ENCODE data around the gene THEMIS. TPM values are rescaled to one million over a fixed set of nuclear protein-coding genes. Genes with fewer than 3 reads are reported as not detected.

THEMIS gene
- total and polyA plus RNA-seq, 2 experiments from 2014 or later: 0.05 to 0.11 TPM

DNA sequence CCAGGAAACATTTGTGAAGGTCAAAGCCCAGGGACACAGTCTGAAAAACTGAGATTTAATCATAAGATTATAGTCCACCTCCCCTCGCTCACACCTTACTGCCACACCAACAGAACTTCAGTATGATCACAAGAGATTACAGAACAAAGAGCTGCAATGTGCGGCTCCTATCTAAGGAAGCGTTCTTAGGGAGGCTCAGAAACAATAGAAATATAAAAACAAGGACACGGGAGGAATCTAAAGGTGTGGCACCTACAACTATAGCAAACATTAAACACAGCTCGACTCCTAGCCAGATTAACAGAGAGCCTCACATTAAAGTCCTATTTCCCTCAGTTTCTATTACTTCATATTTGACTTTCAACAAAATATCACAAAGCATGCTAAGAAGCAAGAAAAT is 40.4 kb upstream of the THEMIS start:
- no peaks in the 10 kb centered on the region for H3K36me3 ChIP-seq (ENCODE audit: low read depth)
- no peak overlapping the region for H3K4me2 ChIP-seq (ENCODE audit: unreplicated experiment)
- H3K9ac ChIP-seq: no peak overlapping the region
- H3K9me2 ChIP-seq (ENCODE audit: insufficient read depth): no peaks in the 10 kb centered on the region
- no peak overlapping the region for H2AFZ ChIP-seq
- H3K27me3 ChIP-seq (replicated peaks; ENCODE audit: insufficient read depth): no peaks in the 10 kb centered on the region
- no peak overlapping the region for H3K27ac ChIP-seq
- no peaks in the 10 kb centered on the region for H3F3A ChIP-seq (ENCODE audit: insufficient read depth)
- H3K9me3 ChIP-seq (ENCODE audit: low read depth): no peaks in the 10 kb centered on the region
- TF ChIP-seq EZH2phosphoT487 (IDR thresholded peaks at IDR 0.05; ENCODE audit: insufficient read depth, low read depth) (no peak), EZH2 (IDR thresholded peaks at IDR 0.05; ENCODE audit: insufficient read depth, poor library complexity, severe bottlenecking) (no peak)
- no peaks in the 10 kb centered on the region for H4K20me1 ChIP-seq (ENCODE audit: insufficient read depth)
- DNase-seq: no peak
- 94 to 95% methylated on average over 5 of the region's 5 CpGs for whole genome bisulfite sequencing, 2 experiments (ENCODE audit: low coverage in 1 of 2, low lambda C conversion rate in 2 of 2, missing lambda C conversion rate in 2 of 2)
- peaks cover 18% of the 10 kb centered on the region for H3K4me1 ChIP-seq (ENCODE audit: insufficient read depth)
- in situ Hi-C loops (cut with MboI): no loop called here
- H3K79me2 ChIP-seq (ENCODE audit: insufficient read depth): no peaks in the 10 kb centered on the region
- H3K4me3 ChIP-seq: no peak overlapping the region

DNA sequence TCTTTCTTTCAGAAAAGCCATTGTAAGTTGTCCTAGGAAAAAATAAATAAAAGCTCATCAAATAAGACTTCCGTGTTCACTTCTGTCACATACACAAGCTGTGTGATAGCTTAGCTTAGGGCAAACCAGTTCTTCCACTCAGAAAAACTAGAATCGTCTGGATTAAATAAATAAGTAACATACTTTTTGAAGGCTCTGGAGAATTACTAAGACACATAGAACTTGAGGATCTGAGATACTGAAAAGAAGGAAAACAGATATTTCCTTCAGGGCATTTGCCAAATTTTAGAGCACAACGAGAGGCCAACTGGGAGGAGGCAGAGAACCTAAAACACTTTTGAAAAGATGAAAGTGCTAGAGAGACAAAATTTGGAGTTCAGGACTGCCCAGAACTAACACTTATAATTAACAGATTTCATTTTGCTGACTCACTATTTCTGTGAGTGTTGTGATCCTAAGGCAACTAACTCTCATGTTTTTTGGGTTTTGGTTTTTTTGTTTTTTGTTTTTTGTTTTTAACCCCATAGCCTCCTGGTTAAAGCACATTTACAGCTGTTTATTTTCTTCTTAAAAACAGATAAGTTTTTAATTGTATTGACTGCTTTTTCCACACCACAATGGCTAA is 38.7 kb upstream of the THEMIS start:
- Histone ChIP-seq H3K9me3 (ENCODE audit: low read depth) (no peaks in the 10 kb centered on the region), H3K27ac (peak overlapping the region; percentile 80), H3K9ac (peak overlapping the region; percentile 67), H3F3A (ENCODE audit: insufficient read depth) (no peaks in the 10 kb centered on the region), H3K27me3 (replicated peaks; ENCODE audit: insufficient read depth) (no peaks in the 10 kb centered on the region), H4K20me1 (ENCODE audit: insufficient read depth) (no peaks in the 10 kb centered on the region), H3K4me1 (ENCODE audit: insufficient read depth) (peaks cover 18% of the 10 kb centered on the region), H2AFZ (peak overlapping the region; percentile 87), H3K36me3 (ENCODE audit: low read depth) (no peaks in the 10 kb centered on the region), H3K4me2 (ENCODE audit: unreplicated experiment) (peak overlapping the region; percentile 57), H3K9me2 (ENCODE audit: insufficient read depth) (no peaks in the 10 kb centered on the region), H3K79me2 (ENCODE audit: insufficient read depth) (no peaks in the 10 kb centered on the region), H3K4me3 (no peak overlapping the region)
- TF ChIP-seq EZH2phosphoT487 (IDR thresholded peaks at IDR 0.05; ENCODE audit: insufficient read depth, low read depth): no peak
- TF ChIP-seq EZH2 (IDR thresholded peaks at IDR 0.05; ENCODE audit: insufficient read depth, poor library complexity, severe bottlenecking): no peak
- WGBS, 2 experiments (ENCODE audit: low coverage in 1 of 2, low lambda C conversion rate in 2 of 2, missing lambda C conversion rate in 2 of 2): 17 to 22% methylated on average over 3 of the region's 3 CpGs
- peak; percentile 49 for DNase-seq
- in situ Hi-C loops (cut with MboI): no loop called here

DNA sequence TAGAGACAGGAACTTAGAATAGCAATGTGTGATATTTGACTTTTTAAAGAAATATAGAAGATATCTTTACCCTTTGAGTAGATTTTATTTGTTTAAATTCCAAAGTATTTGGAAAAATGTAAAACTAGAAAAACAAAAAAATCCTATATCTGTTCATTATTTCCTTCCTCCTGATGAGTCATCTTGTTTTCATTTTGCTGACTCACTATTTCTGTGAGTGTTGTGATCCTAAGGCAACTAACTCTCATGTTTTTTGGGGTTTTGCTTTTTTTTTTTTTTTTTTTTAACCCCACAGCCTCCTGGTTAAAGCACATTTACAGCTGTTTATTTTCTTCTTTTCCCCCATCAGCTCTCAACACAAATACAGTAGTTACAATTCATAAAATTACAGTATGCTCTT is 37.8 kb upstream of the THEMIS start:
- H3K9me2 ChIP-seq (ENCODE audit: insufficient read depth): no peaks in the 10 kb centered on the region
- H3K79me2 ChIP-seq (ENCODE audit: insufficient read depth): no peaks in the 10 kb centered on the region
- TF ChIP-seq EZH2 (IDR thresholded peaks at IDR 0.05; ENCODE audit: insufficient read depth, poor library complexity, severe bottlenecking) (no peak), EZH2phosphoT487 (IDR thresholded peaks at IDR 0.05; ENCODE audit: insufficient read depth, low read depth) (no peak)
- H3K4me3 ChIP-seq: no peak overlapping the region
- H3K4me2 ChIP-seq (ENCODE audit: unreplicated experiment): peak overlapping the region; percentile 57
- H4K20me1 ChIP-seq (ENCODE audit: insufficient read depth): no peaks in the 10 kb centered on the region
- no peaks in the 10 kb centered on the region for H3K27me3 ChIP-seq (replicated peaks; ENCODE audit: insufficient read depth)
- no peaks in the 10 kb centered on the region for H3K36me3 ChIP-seq (ENCODE audit: low read depth)
- peak overlapping the region; percentile 87 for H2AFZ ChIP-seq
- in situ Hi-C loops (cut with MboI): no loop called here
- peak; percentile 75 for DNase-seq
- H3K4me1 ChIP-seq (ENCODE audit: insufficient read depth): peaks cover 18% of the 10 kb centered on the region
- H3K27ac ChIP-seq: peak overlapping the region; percentile 80
- peak overlapping the region; percentile 67 for H3K9ac ChIP-seq
- H3K9me3 ChIP-seq (ENCODE audit: low read depth): no peaks in the 10 kb centered on the region
- H3F3A ChIP-seq (ENCODE audit: insufficient read depth): no peaks in the 10 kb centered on the region

DNA sequence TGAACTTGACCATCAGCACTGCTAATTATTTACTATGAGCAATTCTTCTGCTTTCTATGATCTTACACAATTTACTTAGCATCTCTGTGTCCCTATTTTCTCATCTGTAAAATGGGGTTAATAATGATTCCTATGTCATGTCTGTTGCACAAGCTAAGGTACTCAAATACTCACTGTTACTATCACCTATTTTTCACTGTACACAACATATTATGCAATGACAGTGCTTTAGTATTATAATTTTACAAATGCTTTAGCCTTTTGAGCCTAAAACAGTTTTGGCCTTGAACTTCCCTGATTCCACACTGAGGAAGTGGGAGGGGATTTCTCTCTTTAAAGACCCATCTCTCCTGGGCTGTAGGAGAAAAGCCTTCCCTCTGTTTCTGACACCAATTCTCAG is 36.9 kb upstream of the THEMIS start:
- peak overlapping the region; percentile 4; the same call in 1 of the 2 replicates for H2AFZ ChIP-seq
- TF ChIP-seq EZH2phosphoT487 (IDR thresholded peaks at IDR 0.05; ENCODE audit: insufficient read depth, low read depth) (no peak), EZH2 (IDR thresholded peaks at IDR 0.05; ENCODE audit: insufficient read depth, poor library complexity, severe bottlenecking) (no peak)
- H3K27ac ChIP-seq: no peak overlapping the region
- H4K20me1 ChIP-seq (ENCODE audit: insufficient read depth): no peaks in the 10 kb centered on the region
- H3K4me3 ChIP-seq: no peak overlapping the region
- H3K27me3 ChIP-seq (replicated peaks; ENCODE audit: insufficient read depth): no peaks in the 10 kb centered on the region
- no peaks in the 10 kb centered on the region for H3K9me3 ChIP-seq (ENCODE audit: low read depth)
- in situ Hi-C loops (cut with MboI): no loop called here
- no peak overlapping the region for H3K4me2 ChIP-seq (ENCODE audit: unreplicated experiment)
- no peaks in the 10 kb centered on the region for H3K36me3 ChIP-seq (ENCODE audit: low read depth)
- peaks cover 18% of the 10 kb centered on the region for H3K4me1 ChIP-seq (ENCODE audit: insufficient read depth)
- no peaks in the 10 kb centered on the region for H3F3A ChIP-seq (ENCODE audit: insufficient read depth)
- H3K79me2 ChIP-seq (ENCODE audit: insufficient read depth): no peaks in the 10 kb centered on the region
- no peaks in the 10 kb centered on the region for H3K9me2 ChIP-seq (ENCODE audit: insufficient read depth)
- DNase-seq: no peak
- 0 out of 2 replicates have a peak overlapping the region, but pooled peaks have one; percentile 31 for H3K9ac ChIP-seq

DNA sequence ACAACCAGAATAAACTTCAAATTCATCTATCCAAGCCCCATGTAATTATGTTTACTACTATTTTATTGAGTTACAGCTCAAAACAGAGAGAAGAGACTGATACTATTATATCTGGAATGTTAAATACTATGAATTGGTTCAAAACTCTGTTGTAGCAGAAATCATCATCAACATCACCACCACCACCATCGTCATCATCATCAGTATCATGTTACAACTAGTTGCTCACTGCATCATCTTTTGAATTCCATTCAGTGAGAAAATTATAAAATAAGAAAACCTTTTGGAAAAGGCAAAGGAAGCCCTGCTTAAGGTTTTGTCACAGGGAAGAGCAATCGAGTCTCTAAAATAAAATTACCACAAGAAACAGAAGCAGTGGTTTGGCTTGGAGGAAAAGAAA is 36.2 kb upstream of the THEMIS start:
- TF ChIP-seq EZH2phosphoT487 (IDR thresholded peaks at IDR 0.05; ENCODE audit: insufficient read depth, low read depth) (no peak), EZH2 (IDR thresholded peaks at IDR 0.05; ENCODE audit: insufficient read depth, poor library complexity, severe bottlenecking) (no peak)
- 97 to 98% methylated on average over 2 of the region's 2 CpGs for WGBS, 2 experiments (ENCODE audit: low coverage in 1 of 2, low lambda C conversion rate in 2 of 2, missing lambda C conversion rate in 2 of 2)

More for the DNA sequence above, 36.2 kb upstream of the THEMIS start:
- H3K27ac ChIP-seq: no peak overlapping the region
- no peaks in the 10 kb centered on the region for H3K27me3 ChIP-seq (replicated peaks; ENCODE audit: insufficient read depth)
- in situ Hi-C loops (cut with MboI): no loop called here
- no peaks in the 10 kb centered on the region for H3K9me3 ChIP-seq (ENCODE audit: low read depth)
- no peaks in the 10 kb centered on the region for H3F3A ChIP-seq (ENCODE audit: insufficient read depth)
- no peaks in the 10 kb centered on the region for H3K9me2 ChIP-seq (ENCODE audit: insufficient read depth)
- H3K4me3 ChIP-seq: no peak overlapping the region
- H4K20me1 ChIP-seq (ENCODE audit: insufficient read depth): no peaks in the 10 kb centered on the region
- no peak overlapping the region for H3K9ac ChIP-seq
- no peak overlapping the region for H3K4me2 ChIP-seq (ENCODE audit: unreplicated experiment)
- no peak for DNase-seq
- H3K79me2 ChIP-seq (ENCODE audit: insufficient read depth): no peaks in the 10 kb centered on the region
- H3K36me3 ChIP-seq (ENCODE audit: low read depth): no peaks in the 10 kb centered on the region
- H3K4me1 ChIP-seq (ENCODE audit: insufficient read depth): peaks cover 18% of the 10 kb centered on the region
- H2AFZ ChIP-seq: no peak overlapping the region

All from GM23248 (cell line).